ENCODE measurements around the gene PODN. TPM values are rescaled to one million over a fixed set of nuclear protein-coding genes. Genes with fewer than 3 reads are reported as not detected.

The PODN gene
- total RNA-seq, 1 donor from 2014 or later, result not detected

GRCh38 chr1:53112861-53113260, 50.8 kb downstream of the PODN start:
- intact Hi-C loops (cut with micrococcal nuclease), result no loop called here

- intact Hi-C loops (cut with micrococcal nuclease), result no loop called here
Observed at GRCh38 chr1:53114090-53114489, 52.1 kb downstream of the PODN start.

GRCh38 chr1:53114581-53115400, 52.8 kb downstream of the PODN start:
- intact Hi-C loops (cut with micrococcal nuclease), result no loop called here

- intact Hi-C loops (cut with micrococcal nuclease), result no loop called here
Observed at GRCh38 chr1:53115403-53116306, 53.6 kb downstream of the PODN start.

- intact Hi-C loops (cut with micrococcal nuclease), result no loop called here
Observed at GRCh38 chr1:53116307-53116810, 54.3 kb downstream of the PODN start.

- intact Hi-C loops (cut with micrococcal nuclease), result no loop called here
Observed at GRCh38 chr1:53116933-53117600, 55.1 kb downstream of the PODN start.

GRCh38 chr1:53117836-53118235, 55.8 kb downstream of the PODN start:
- intact Hi-C loops (cut with micrococcal nuclease), result no loop called here

- intact Hi-C loops (cut with micrococcal nuclease), result no loop called here
Observed at GRCh38 chr1:53120659-53121058, 58.6 kb downstream of the PODN start.

- intact Hi-C loops (cut with micrococcal nuclease), result no loop called here
Observed at GRCh38 chr1:53121319-53122172, 59.5 kb downstream of the PODN start.

- intact Hi-C loops (cut with micrococcal nuclease), result no loop called here
Observed at GRCh38 chr1:53122201-53122885, 60.3 kb downstream of the PODN start.

- intact Hi-C loops (cut with micrococcal nuclease), result no loop called here
Observed at GRCh38 chr1:53122961-53123413, 61.0 kb downstream of the PODN start.

GRCh38 chr1:53123453-53124140, 61.6 kb downstream of the PODN start:
- intact Hi-C loops (cut with micrococcal nuclease), result no loop called here

- intact Hi-C loops (cut with micrococcal nuclease), result no loop called here
Observed at GRCh38 chr1:53125122-53125521, 63.1 kb downstream of the PODN start.

- intact Hi-C loops (cut with micrococcal nuclease), result no loop called here
Observed at GRCh38 chr1:53125623-53126360, 63.8 kb downstream of the PODN start.

GRCh38 chr1:53126495-53126894, 64.5 kb downstream of the PODN start:
- intact Hi-C loops (cut with micrococcal nuclease), result no loop called here

- intact Hi-C loops (cut with micrococcal nuclease), result no loop called here
Observed at GRCh38 chr1:53127546-53127945, 65.5 kb downstream of the PODN start.

GRCh38 chr1:53128401-53128800, 66.4 kb downstream of the PODN start:
- intact Hi-C loops (cut with micrococcal nuclease), result no loop called here

GRCh38 chr1:53129891-53130597, 68.0 kb downstream of the PODN start:
- intact Hi-C loops (cut with micrococcal nuclease), result no loop called here

Measured in T-helper 2 cell treated with Interferon-gamma antibody and Interleukin-4, amounts not matched to agents 100 ng/mL and 5 ng/mL, for 36 hours (primary cell).